Measurements from ENCODE around the gene ATAT1.
A peak's percentile ranks its signal among the peaks of the same experiment; 100 is the strongest.

The ATAT1 gene

GRCh38 chr6:30685157-30686008 lies 58.7 kb downstream of the ATAT1 start:
- H3K4me3 ChIP-seq (ENCODE audit: low read length): peak overlapping the region; percentile 70
- DNase-seq (ENCODE audit: low read depth): peak; percentile 45
- peak; percentile 12 for TF ChIP-seq CTCF (IDR thresholded peaks at IDR 0.05; ENCODE audit: insufficient read depth, low read depth, low read length, missing control alignments)

- peak within 1 kb of the TSS; percentile 70 for H3K4me3 ChIP-seq (ENCODE audit: low read length)
- TF ChIP-seq CTCF (IDR thresholded peaks at IDR 0.05; ENCODE audit: insufficient read depth, low read depth, low read length, missing control alignments): no peak
- DNase-seq (ENCODE audit: low read depth): peak; percentile 72
Observed at GRCh38 chr6:30686009-30686907, 59.6 kb downstream of the ATAT1 start, which contains the start of gene PPP1R18. PPP1R18 (minus strand) TSS chr6:30686645; CDS start chr6:30686018, 627 bp downstream.

- peak overlapping the region; percentile 70 for H3K4me3 ChIP-seq (ENCODE audit: low read length)
- DNase-seq (ENCODE audit: low read depth): peak; percentile 98
- TF ChIP-seq CTCF (IDR thresholded peaks at IDR 0.05; ENCODE audit: insufficient read depth, low read depth, low read length, missing control alignments): no peak
Observed at GRCh38 chr6:30686908-30687658, 60.4 kb downstream of the ATAT1 start.

- peak; percentile 35 for TF ChIP-seq CTCF (IDR thresholded peaks at IDR 0.05; ENCODE audit: insufficient read depth, low read depth, low read length, missing control alignments)
- DNase-seq (ENCODE audit: low read depth): peak; percentile 36
- H3K4me3 ChIP-seq (ENCODE audit: low read length): peak overlapping the region; percentile 70
Observed at GRCh38 chr6:30687659-30688431, 61.2 kb downstream of the ATAT1 start.

- TF ChIP-seq CTCF (IDR thresholded peaks at IDR 0.05; ENCODE audit: insufficient read depth, low read depth, low read length, missing control alignments): no peak
- H3K4me3 ChIP-seq (ENCODE audit: low read length): no peak overlapping the region
- no peak for DNase-seq (ENCODE audit: low read depth)
Observed at GRCh38 chr6:30688569-30688968, 61.9 kb downstream of the ATAT1 start.
